Activated CD8-positive, alpha-beta T cell treated with anti-CD3 and anti-CD28 coated beads for 36 hours (primary cell): ENCODE results near the gene TNFSF11. TPM values are rescaled to one million over a fixed set of nuclear protein-coding genes. Genes with fewer than 3 reads are reported as not detected.

ENCODE experiments used
- ATAC-seq: fragments of 200-7000 bp; cut with Tn5 transposase; one replicate; pipeline ENCODE4 v1.10.0; 2021; ENCODE audit warnings: mild to moderate bottlenecking, moderate library complexity
- CTCF ChIA-PET: fragments of 350-600 bp; sonication (Branson Sonifier 250); formaldehyde crosslinking; loops from one replicate; lab custom pipeline; 2021; ENCODE audit warnings: antibody characterized with exemption; lab: Charles Lee
- POLR2A ChIA-PET: fragments of 350-600 bp; sonication (Branson Sonifier 250); formaldehyde crosslinking; loops from one replicate; lab custom pipeline; 2021; ENCODE audit warnings: antibody characterized with exemption; lab: Charles Lee
- DNase-seq: peaks from one replicate; pipeline ENCODE4 v3.0.0-alpha.2; 2020
- H3K27ac Mint-ChIP-seq: one replicate; pipeline ENCODE4 v1.8.0; 2021; ENCODE audit warnings: mild to moderate bottlenecking, mixed read lengths
- H3K27me3 Mint-ChIP-seq: one replicate; pipeline ENCODE4 v1.8.0; 2021; ENCODE audit warnings: mixed read lengths
- H3K36me3 Mint-ChIP-seq: one replicate; pipeline ENCODE4 v1.8.0; 2021; ENCODE audit warnings: low read depth, mixed read lengths
- H3K4me1 Mint-ChIP-seq: one replicate; pipeline ENCODE4 v1.8.0; 2021; ENCODE audit warnings: low read depth, mixed read lengths
- H3K4me3 Mint-ChIP-seq: one replicate; pipeline ENCODE4 v1.8.0; 2021; ENCODE audit warnings: mild to moderate bottlenecking, moderate library complexity, mixed read lengths
- H3K9me3 Mint-ChIP-seq: one replicate; pipeline ENCODE4 v1.8.0; 2021; ENCODE audit warnings: mixed read lengths
- intact Hi-C: fragments of 100-400 bp; cut with micrococcal nuclease; formaldehyde crosslinking; loops from one replicate; pipeline ENCODE4 v1.10.0; 2022
- total RNA-seq, 2 experiments: library from RNA; stranded (reverse); gene quantifications; one replicate each; pipeline ENCODE4 v1.2.3, GENCODE V29; 2021
- TF ChIP-seq, protein P1 (sequence below): fragments of 200-600 bp; IDR thresholded peaks from one replicate; pipeline ENCODE4 v1.8.0; 2022; ENCODE audit warnings: antibody characterized with exemption, mild to moderate bottlenecking

The TNFSF11 gene
- total RNA-seq, 2 experiments from 2014 or later = 1.9 TPM

DNA sequence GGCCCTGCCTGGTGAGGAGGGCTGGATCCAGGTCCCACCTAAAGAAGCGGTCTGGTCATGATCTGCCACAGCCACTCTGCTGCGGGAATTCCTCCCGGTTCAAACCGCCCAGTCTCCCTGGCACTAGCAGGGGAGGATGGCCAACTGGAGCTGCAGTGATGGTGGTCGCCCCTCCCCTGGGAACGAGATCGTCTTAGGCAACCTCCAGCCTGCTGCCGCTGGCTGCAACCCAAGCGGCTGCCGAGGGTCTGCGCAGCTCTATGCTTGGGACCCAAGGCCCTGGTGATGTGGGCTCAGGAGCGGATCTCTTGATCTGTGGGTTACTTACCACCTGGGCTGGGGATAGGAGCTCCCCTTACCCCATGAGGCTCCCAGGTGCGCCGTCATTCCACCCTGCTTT is 69.1 kb downstream of the TNFSF11 start:
- ChIA-PET CTCF (no interaction called here), POLR2A (no interaction called here)
- intact Hi-C loops = no loop called here
- DNase-seq (no peak), ATAC-seq (no peak)
- Mint-ChIP-seq H3K4me3 (no peak overlapping the region), H3K27ac (no peak overlapping the region), H3K4me1 (no peaks in the 10 kb centered on the region), H3K9me3 (peaks cover 3% of the 10 kb centered on the region), H3K36me3 (no peaks in the 10 kb centered on the region), H3K27me3 (peaks cover 12% of the 10 kb centered on the region)
- TF ChIP-seq, protein P1, sequence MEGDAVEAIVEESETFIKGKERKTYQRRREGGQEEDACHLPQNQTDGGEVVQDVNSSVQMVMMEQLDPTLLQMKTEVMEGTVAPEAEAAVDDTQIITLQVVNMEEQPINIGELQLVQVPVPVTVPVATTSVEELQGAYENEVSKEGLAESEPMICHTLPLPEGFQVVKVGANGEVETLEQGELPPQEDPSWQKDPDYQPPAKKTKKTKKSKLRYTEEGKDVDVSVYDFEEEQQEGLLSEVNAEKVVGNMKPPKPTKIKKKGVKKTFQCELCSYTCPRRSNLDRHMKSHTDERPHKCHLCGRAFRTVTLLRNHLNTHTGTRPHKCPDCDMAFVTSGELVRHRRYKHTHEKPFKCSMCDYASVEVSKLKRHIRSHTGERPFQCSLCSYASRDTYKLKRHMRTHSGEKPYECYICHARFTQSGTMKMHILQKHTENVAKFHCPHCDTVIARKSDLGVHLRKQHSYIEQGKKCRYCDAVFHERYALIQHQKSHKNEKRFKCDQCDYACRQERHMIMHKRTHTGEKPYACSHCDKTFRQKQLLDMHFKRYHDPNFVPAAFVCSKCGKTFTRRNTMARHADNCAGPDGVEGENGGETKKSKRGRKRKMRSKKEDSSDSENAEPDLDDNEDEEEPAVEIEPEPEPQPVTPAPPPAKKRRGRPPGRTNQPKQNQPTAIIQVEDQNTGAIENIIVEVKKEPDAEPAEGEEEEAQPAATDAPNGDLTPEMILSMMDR = no peak

DNA sequence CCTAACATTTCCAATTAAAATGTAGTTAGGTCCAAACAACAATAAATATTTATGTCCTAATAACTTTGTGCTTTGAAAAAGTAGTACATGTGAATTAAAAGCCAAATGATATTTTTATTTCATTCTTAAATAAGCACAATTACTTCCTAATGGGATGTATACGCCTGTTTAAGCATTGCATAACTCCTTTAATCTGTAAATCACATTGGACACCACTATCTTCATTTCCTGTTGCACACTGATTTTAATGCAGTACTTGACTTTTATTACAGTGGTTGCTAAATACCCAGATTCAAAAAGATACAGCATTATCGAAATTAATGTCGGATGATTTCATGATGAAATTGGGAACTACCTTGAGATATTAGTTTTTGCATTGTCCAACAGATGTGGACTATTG is 70.9 kb downstream of the TNFSF11 start:
- no peak overlapping the region for H3K4me3 Mint-ChIP-seq
- ATAC-seq (no peak), DNase-seq (no peak)
- no peaks in the 10 kb centered on the region for H3K36me3 Mint-ChIP-seq
- H3K27me3 Mint-ChIP-seq = peaks cover 22% of the 10 kb centered on the region
- TF ChIP-seq, protein P1 = no peak
- POLR2A ChIA-PET = no interaction called here
- no peaks in the 10 kb centered on the region for H3K4me1 Mint-ChIP-seq
- peaks cover 3% of the 10 kb centered on the region for H3K9me3 Mint-ChIP-seq
- intact Hi-C loops = no loop called here
- CTCF ChIA-PET = interaction anchor here (1.1 kb wide), 1 partner anchor 311 kb away, joined by 3 read pairs; no protein-coding TSS in a partner anchor
- no peak overlapping the region for H3K27ac Mint-ChIP-seq

DNA sequence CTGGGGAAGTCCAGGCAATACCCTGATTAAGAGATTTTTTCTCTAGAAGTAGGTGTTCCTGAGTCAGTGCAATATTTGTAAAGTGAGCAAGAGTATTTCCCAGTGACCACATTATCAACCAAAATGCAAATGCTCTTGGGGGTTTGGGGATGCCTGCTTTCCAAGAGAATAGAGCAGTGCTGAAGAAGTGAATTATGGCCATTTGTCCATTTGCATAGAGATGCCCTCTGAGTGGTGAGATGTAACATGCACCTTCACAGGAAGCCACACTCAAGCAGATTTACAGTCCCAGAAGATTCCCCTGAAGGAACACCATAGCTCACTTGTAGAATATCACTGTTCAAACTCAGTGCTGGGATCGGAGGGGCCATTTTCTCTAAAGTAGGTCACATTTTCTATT is 71.8 kb downstream of the TNFSF11 start:
- DNase-seq = no peak
- no peaks in the 10 kb centered on the region for H3K4me1 Mint-ChIP-seq
- H3K9me3 Mint-ChIP-seq = peaks cover 3% of the 10 kb centered on the region
- ChIA-PET CTCF (interaction anchor here (1.1 kb wide), 1 partner anchor 312 kb away, joined by 3 read pairs; no protein-coding TSS in a partner anchor), POLR2A (no interaction called here)
- intact Hi-C loops = no loop called here
- no peaks in the 10 kb centered on the region for H3K36me3 Mint-ChIP-seq
- peaks cover 25% of the 10 kb centered on the region for H3K27me3 Mint-ChIP-seq
- H3K4me3 Mint-ChIP-seq = no peak overlapping the region
- TF ChIP-seq, protein P1 = no peak
- ATAC-seq = no peak
- no peak overlapping the region for H3K27ac Mint-ChIP-seq

DNA sequence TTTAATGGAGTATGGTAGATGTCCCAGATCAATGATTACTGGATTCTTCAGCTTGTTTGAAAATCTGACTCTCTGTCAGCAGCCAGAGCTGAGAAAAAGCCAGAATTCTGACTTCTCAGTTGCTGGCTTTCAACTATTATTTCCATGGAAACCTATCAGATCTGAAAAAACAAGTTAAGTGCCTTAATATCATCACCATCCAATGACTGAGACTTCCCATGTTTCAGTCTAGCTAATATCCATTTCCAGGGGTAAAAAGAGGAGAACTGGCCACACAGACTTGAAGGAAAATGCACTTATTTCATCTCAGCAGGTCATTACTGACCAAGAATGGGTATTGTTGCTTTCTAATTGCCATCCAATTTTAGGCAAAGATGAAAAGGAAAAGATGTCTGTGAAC is 75.2 kb downstream of the TNFSF11 start:
- DNase-seq (no peak), ATAC-seq (no peak)
- Mint-ChIP-seq H3K27me3 (peaks cover 30% of the 10 kb centered on the region), H3K4me3 (no peak overlapping the region), H3K27ac (no peak overlapping the region), H3K9me3 (no peaks in the 10 kb centered on the region), H3K36me3 (no peaks in the 10 kb centered on the region), H3K4me1 (no peaks in the 10 kb centered on the region)
- ChIA-PET POLR2A (interaction anchor here (0.6 kb wide), 1 partner anchor 604 kb away, joined by 3 read pairs; no protein-coding TSS in a partner anchor), CTCF (no interaction called here)
- intact Hi-C loops = no loop called here
- TF ChIP-seq, protein P1 = no peak

DNA sequence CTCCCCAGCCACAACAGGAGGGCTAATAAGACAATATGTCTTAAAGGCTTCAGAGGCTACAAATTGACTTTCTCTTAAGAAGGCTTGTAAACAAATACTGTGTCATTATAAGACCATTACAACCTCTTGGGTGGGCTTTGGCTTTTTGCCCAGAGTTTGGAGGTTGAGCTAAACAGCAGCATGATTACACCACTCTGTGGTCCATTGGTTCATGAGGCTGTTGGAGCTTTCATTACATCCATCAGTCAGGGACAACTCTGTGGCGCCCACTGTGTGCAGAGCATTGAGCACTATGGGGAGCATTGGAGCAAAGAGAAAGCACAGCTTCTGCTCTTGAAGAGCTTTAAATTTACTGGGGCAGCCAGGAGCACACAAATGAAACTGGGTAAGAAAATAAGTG is 75.9 kb downstream of the TNFSF11 start:
- Mint-ChIP-seq H3K4me1 (no peaks in the 10 kb centered on the region), H3K4me3 (no peak overlapping the region), H3K9me3 (no peaks in the 10 kb centered on the region), H3K27me3 (peaks cover 32% of the 10 kb centered on the region), H3K36me3 (no peaks in the 10 kb centered on the region), H3K27ac (no peak overlapping the region)
- ChIA-PET POLR2A (no interaction called here), CTCF (no interaction called here)
- DNase-seq (no peak), ATAC-seq (no peak)
- TF ChIP-seq, protein P1 = no peak
- intact Hi-C loops = no loop called here
